HPDE6-E6E7 (cell line): ENCODE results near the gene HYDIN.

Experiments used
- DNase-seq: peaks from one replicate; pipeline ENCODE4 v3.0.0; 2011; ENCODE audit warnings: missing footprints; ENCODE audit errors: extremely low spot score

Gene HYDIN

GRCh38 chr16:70767377-70768202 is 462.9 kb downstream of the HYDIN start:
- DNase-seq = no peak

GRCh38 chr16:70766658-70767057 is 463.9 kb downstream of the HYDIN start:
- no peak for DNase-seq

GRCh38 chr16:70766176-70766575 is 464.3 kb downstream of the HYDIN start:
- DNase-seq = no peak

DNA sequence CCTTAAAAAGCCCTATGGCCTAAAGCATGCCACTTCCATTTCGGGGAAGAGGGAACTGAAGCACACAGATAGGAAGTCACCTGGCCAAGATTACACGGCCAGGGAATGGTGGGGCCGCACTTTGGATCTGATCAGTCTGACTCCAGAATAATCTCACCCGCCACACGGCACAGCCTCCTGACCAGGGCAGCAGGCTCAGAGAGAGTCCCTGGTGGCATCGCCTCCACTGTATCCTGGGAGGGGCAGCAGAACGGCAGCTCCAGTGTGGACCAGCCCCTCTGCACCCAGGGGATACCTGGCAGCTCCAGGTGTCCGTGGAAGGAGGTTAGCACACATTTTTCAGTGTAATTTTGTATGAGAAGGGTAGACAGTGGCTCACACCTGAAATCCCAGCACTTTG is 465.0 kb downstream of the HYDIN start:
- DNase-seq = no peak

GRCh38 chr16:70764632-70765031 is 465.9 kb downstream of the HYDIN start:
- DNase-seq = no peak

DNA sequence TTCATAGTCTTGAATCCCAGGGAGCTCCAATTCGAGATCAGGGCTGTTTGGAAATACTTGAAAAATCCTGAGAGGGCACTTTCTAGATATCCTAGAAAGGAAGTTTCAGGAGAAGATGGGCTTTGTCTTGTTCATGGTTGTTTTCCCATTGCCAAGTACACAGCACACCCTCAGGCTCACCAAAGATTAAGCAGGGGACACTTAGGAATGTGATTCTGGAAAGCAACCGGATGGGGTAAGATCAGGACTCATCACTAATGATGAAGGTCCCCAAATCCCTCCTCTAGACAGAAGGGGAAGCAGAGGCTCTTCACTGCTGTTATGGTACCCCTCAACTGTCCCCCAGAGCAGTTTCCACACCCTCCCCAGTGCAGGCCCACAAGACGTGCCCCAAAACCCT is 470.3 kb downstream of the HYDIN start:
- no peak for DNase-seq

DNA sequence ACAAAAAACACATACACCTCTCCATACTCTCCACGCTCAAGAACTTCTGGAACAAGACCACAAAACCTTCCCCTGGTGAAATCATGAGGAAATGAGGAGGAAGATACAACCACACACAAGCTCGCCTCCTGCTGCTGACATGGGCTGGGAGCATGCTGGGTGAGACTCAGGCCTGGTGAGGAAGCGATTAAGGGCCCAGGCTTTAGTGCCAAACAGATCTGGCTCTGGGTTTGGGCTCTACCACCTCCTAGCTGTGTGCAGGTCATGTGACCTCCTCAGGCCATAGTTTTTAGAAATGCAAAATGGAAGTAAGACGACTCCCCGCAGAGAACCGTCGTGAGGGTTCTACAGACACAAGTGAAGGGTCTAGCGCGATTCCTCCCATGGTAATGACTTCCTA is 470.9 kb downstream of the HYDIN start:
- DNase-seq = no peak

GRCh38 chr16:70758786-70759185 is 471.7 kb downstream of the HYDIN start:
- no peak for DNase-seq
